Measurements from ENCODE around the gene TM9SF3.

- TF ChIP-seq CTCF (conservative IDR thresholded peaks at IDR 0.05; ENCODE audit: low read depth, low read length) (no peak), MAFK (IDR thresholded peaks at IDR 0.05; ENCODE audit: low read depth, low read length) (no peak)
Observed at GRCh38 chr10:96538683-96539082, 48.1 kb downstream of the TM9SF3 start.
